Upper lobe of left lung (tissue), 6 donors: Measurements from ENCODE around the gene ST6GALNAC1. TPM values are rescaled to one million over a fixed set of nuclear protein-coding genes. Genes with fewer than 3 reads are reported as not detected.

Experiments
- ATAC-seq, 2 donors: fragments of 200-7000 bp; cut with Tn5 transposase; one replicate each; pipeline ENCODE4 v1.9.1; 2022; ENCODE audit warnings: mild to moderate bottlenecking in 2 of 2, moderate library complexity in 2 of 2; ENCODE audit not compliant: low FRiP score in 2 of 2
- DNase-seq, 2 donors: peaks; one replicate each; pipeline ENCODE4 v3.0.0-alpha.2; 2019 to 2020
- H3K27ac ChIP-seq, 4 donors: fragments of 200-600 bp; sonication (generic); one replicate each; pipeline ENCODE4 v1.5.1; 2016 to 2019
- H3K27me3 ChIP-seq, 4 donors: fragments of 200-600 bp; sonication (generic); one replicate each; pipeline ENCODE4 v1.5.1; 2017 to 2019
- H3K36me3 ChIP-seq, 4 donors: fragments of 200-600 bp; sonication (generic); one replicate each; pipeline ENCODE4 v1.5.1; 2016 to 2019
- H3K4me1 ChIP-seq, 4 donors: fragments of 200-600 bp; sonication (generic); one replicate each; pipeline ENCODE4 v1.5.1; 2018 to 2019
- H3K4me3 ChIP-seq, 4 donors: fragments of 200-600 bp; sonication (generic); one replicate each; pipeline ENCODE4 v1.5.1; 2017 to 2019; ENCODE audit warnings: mild to moderate bottlenecking in 2 of 4, moderate library complexity in 1 of 4
- H3K9me3 ChIP-seq, 4 donors: fragments of 200-600 bp; sonication (generic); one replicate each; pipeline ENCODE4 v1.5.1; 2018 to 2019
- EP300 ChIP-seq, 4 donors: sonication (generic); formaldehyde crosslinking; IDR thresholded peaks; one replicate each; pipeline ENCODE4 v1.5.1; 2017; ENCODE audit warnings: antibody characterized with exemption in 4 of 4, control low read depth in 2 of 4
- POLR2A ChIP-seq, 4 donors: fragments of 450-650 bp; IDR thresholded peaks; one replicate each; pipeline ENCODE4 v1.5.1; 2016 to 2017; ENCODE audit warnings: antibody characterized with exemption in 4 of 4, mild to moderate bottlenecking in 2 of 4
- POLR2AphosphoS5 ChIP-seq, 2 donors: sonication (generic); formaldehyde crosslinking; IDR thresholded peaks; one replicate each; pipeline ENCODE4 v1.5.1; 2017; ENCODE audit warnings: antibody characterized with exemption in 2 of 2
- WGBS, 2 donors: methylation state at CpG; one replicate each; pipeline ENCODE4 v1.1.5; 2017 to 2018; 5-methylcytosine and 5-hydroxymethylcytosine counted together
- total RNA-seq, 6 donors: library from RNA; depleted of rRNA in 4 of 6; stranded (reverse); fragments of >200 nt in 4 of 6; gene quantifications; one replicate each; pipeline versions ENCODE4 v1.1.0 to v1.2.1, GENCODE V29; 2016 to 2021
- TF ChIP-seq, protein P1 (sequence below), 6 experiments: fragments of 450-650 bp in 4 of 6; fragments of 200-600 bp in 2 of 6; sonication (generic) in 2 of 6; IDR thresholded peaks; one replicate each; pipeline ENCODE4 v1.5.1; 2016 to 2019; ENCODE audit warnings: antibody characterized with exemption in 6 of 6
- donor health status: DM: no; HTN: no; CAD: no; lungs with moderate emphysema.
- donor health status: DM: no; HTN: yes; CAD: no; lungs with severe emphysema.

Gene ST6GALNAC1
- total RNA-seq, 6 donors from 2014 or later: 8.3 to 20.4 (median 19.1) TPM

DNA sequence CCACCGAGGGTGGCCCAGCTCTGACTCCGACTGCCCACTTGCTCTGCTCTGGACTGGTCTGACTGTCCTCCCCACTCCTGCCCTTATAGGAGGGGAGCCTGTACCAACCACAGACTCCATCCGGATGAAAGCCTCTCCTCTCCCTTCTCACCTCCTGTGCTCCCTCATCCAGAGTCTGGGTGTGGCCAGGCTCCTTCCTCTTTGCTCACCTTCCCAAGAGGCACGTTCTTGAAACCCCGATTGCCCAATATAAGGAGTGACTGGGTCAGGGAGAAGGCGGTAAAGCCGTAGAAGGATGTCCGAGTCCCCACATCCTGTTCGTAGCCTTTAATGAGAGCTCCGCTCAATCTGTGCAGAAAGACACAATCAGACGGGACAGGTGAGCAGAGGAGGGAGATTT is 17.1 kb downstream of the ST6GALNAC1 start:
- H3K36me3 ChIP-seq: no peaks in the 10 kb centered on the region

DNA sequence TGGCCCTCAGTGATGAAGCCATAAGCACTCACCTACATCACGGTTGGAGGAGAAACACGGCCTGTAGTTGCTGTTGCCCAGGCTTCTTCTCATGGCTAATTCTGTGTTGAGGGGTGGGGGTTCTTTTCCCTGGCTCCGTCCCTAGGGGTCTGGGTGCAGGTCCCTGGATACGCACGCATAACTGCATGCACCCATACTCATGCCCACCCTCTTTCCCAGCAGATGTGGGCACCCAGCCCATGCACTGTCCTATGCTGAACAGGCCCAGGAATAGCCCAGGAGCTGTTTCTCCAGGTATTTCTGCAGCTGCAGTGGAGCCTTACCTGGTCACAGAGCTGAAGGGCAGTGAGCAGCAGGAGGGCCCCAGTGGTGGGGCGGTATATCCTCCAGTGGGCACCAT is 18.1 kb downstream of the ST6GALNAC1 start:
- ATAC-seq (no peak), DNase-seq (no peak)
- Histone ChIP-seq H3K27me3 (no peaks in the 10 kb centered on the region), H3K27ac (no peak overlapping the region), H3K4me3 (no peak overlapping the region), H3K9me3 (no peaks in the 10 kb centered on the region), H3K36me3 (no peaks in the 10 kb centered on the region), H3K4me1 (peaks cover 0 to 9% (median 3%) of the 10 kb centered on the region in 4 donors)
- WGBS, 2 donors: 75 to 80% methylated on average over 5 to 6 of the region's 6 CpGs
- no peak for TF ChIP-seq POLR2AphosphoS5 (IDR thresholded peaks at IDR 0.05)
- TF ChIP-seq EP300 (IDR thresholded peaks at IDR 0.05): no peak
- TF ChIP-seq, protein P1, sequence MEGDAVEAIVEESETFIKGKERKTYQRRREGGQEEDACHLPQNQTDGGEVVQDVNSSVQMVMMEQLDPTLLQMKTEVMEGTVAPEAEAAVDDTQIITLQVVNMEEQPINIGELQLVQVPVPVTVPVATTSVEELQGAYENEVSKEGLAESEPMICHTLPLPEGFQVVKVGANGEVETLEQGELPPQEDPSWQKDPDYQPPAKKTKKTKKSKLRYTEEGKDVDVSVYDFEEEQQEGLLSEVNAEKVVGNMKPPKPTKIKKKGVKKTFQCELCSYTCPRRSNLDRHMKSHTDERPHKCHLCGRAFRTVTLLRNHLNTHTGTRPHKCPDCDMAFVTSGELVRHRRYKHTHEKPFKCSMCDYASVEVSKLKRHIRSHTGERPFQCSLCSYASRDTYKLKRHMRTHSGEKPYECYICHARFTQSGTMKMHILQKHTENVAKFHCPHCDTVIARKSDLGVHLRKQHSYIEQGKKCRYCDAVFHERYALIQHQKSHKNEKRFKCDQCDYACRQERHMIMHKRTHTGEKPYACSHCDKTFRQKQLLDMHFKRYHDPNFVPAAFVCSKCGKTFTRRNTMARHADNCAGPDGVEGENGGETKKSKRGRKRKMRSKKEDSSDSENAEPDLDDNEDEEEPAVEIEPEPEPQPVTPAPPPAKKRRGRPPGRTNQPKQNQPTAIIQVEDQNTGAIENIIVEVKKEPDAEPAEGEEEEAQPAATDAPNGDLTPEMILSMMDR (IDR thresholded peaks at IDR 0.05): no peak
- no peak for TF ChIP-seq POLR2A (IDR thresholded peaks at IDR 0.05)

More for the DNA sequence above, 17.1 kb downstream of the ST6GALNAC1 start:
- peaks cover 0 to 9% (median 5%) of the 10 kb centered on the region in 4 donors for H3K4me1 ChIP-seq
- H3K9me3 ChIP-seq: no peaks in the 10 kb centered on the region
- no peak overlapping the region for H3K4me3 ChIP-seq
- H3K27me3 ChIP-seq: no peaks in the 10 kb centered on the region
- TF ChIP-seq POLR2AphosphoS5 (IDR thresholded peaks at IDR 0.05) (no peak), POLR2A (IDR thresholded peaks at IDR 0.05) (no peak), EP300 (IDR thresholded peaks at IDR 0.05) (no peak)
- TF ChIP-seq, protein P1 (IDR thresholded peaks at IDR 0.05): no peak
- WGBS, 2 donors: 54 to 69% methylated on average over 10 to 11 of the region's 11 CpGs
- no peak overlapping the region for H3K27ac ChIP-seq
- ATAC-seq (peak in 1 of 2 donors; percentile 45), DNase-seq (peak in 1 of 2 donors; percentile 73)

DNA sequence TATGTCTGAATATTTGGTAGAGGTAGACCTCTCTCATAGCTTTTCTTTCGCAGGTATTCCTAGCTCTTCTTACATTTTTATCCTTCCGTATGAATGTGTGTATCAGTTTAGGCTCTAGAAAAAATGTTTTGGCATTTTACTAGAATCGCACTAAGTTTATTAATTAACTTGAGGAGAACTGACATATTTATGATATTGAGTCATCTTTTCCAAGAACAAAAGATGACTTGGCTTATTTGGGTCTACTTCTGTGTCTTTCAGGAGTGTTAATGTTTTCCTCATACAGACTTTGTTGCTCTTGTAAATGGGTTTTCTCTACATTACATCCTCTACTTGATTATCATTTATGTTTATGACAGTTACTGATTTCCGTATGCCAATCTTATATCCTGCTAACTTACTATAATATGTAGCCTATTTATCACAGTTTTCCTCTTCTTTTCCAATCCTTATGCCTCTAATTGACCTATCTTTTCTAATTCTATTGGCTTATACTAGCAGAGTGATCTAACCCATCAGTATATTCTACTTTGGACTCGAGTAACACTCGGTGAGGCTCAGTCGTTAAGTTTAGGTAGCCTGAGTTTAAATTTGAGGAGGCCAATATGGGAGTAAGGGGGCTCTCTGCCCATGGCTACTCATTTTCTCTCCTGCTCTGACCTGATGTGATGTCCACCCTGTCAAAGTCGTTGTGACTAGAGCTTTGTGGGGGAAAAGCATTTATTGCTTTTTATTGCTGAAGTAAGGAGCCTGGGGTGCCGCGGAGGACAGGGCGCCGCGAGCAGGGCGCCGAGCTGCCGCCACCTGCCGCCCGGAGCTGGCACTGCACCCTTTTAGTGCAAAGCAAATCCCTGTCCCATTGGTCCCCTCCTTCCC is 20.0 kb downstream of the ST6GALNAC1 start:
- H3K36me3 ChIP-seq: no peaks in the 10 kb centered on the region
- TF ChIP-seq POLR2AphosphoS5 (IDR thresholded peaks at IDR 0.05) (no peak), EP300 (IDR thresholded peaks at IDR 0.05) (no peak)
- TF ChIP-seq, protein P1 (IDR thresholded peaks at IDR 0.05): peak; percentile 83 to 95 (median 90)
- H3K27ac ChIP-seq: no peak overlapping the region
- DNase-seq (peak; percentile 83 to 97), ATAC-seq (peak; percentile 89 to 96)
- WGBS, 2 donors: 27 to 28% methylated on average over 18 of the region's 18 CpGs
- no peaks in the 10 kb centered on the region for H3K9me3 ChIP-seq
- H3K4me3 ChIP-seq: no peak overlapping the region
- H3K27me3 ChIP-seq: no peaks in the 10 kb centered on the region
- H3K4me1 ChIP-seq: peaks cover 0 to 9% (median 3%) of the 10 kb centered on the region in 4 donors

DNA sequence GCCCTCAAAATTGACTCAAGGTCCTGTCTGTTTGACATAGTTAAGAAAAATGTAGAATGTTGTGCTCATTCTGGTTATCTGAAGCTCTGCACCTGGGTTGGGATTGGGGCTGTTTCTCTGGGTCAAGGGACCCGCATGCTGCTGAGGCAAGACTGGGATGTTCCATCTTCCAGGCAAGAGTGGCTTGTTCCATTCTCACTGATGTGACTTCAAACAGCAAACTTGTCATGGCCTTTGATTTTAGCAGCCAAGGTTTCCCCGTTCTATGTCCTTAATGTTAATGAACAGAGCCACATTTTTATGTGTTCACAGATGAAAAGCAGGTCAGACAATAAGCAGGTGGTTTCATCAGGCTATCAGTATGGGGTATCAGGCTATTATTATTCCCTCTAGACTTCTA is 25.7 kb downstream of the ST6GALNAC1 start:
- Histone ChIP-seq H3K27me3 (no peaks in the 10 kb centered on the region), H3K36me3 (no peaks in the 10 kb centered on the region), H3K4me1 (no peaks in the 10 kb centered on the region), H3K4me3 (no peak overlapping the region), H3K27ac (no peak overlapping the region), H3K9me3 (no peaks in the 10 kb centered on the region)
- WGBS, 2 donors: 90 to 98% methylated on average over 2 of the region's 2 CpGs
- TF ChIP-seq, protein P1 (IDR thresholded peaks at IDR 0.05): no peak
- TF ChIP-seq POLR2AphosphoS5 (IDR thresholded peaks at IDR 0.05) (no peak), POLR2A (IDR thresholded peaks at IDR 0.05) (no peak), EP300 (IDR thresholded peaks at IDR 0.05) (no peak)
- ATAC-seq: no peak
- DNase-seq: no peak
